ENCODE data around the gene MGST2. TPM values are rescaled to one million over a fixed set of nuclear protein-coding genes. Genes with fewer than 3 reads are reported as not detected.

The MGST2 gene
- total RNA-seq, 6 experiments from 2014 or later: 5.0 to 11.4 (median 5.7) TPM

- H3K27me3 Mint-ChIP-seq (ENCODE audit: insufficient read depth): peaks cover 30% of the 10 kb centered on the region
- DNase-seq: no peak
- H3K27ac Mint-ChIP-seq: no peak overlapping the region
Observed at GRCh38 chr4:139625093-139625455, 40.5 kb upstream of the MGST2 start.

GRCh38 chr4:139625482-139625881, 40.1 kb upstream of the MGST2 start:
- H3K36me3 Mint-ChIP-seq (ENCODE audit: low read depth): no peaks in the 10 kb centered on the region
- no peak overlapping the region for H3K27ac Mint-ChIP-seq
- DNase-seq: no peak
- H3K27me3 Mint-ChIP-seq (ENCODE audit: insufficient read depth): peaks cover 33% of the 10 kb centered on the region
- no peak overlapping the region for H3K4me3 Mint-ChIP-seq
- no peaks in the 10 kb centered on the region for H3K4me1 Mint-ChIP-seq (ENCODE audit: low read depth)
- no peak for TF ChIP-seq CTCF (IDR thresholded peaks at IDR 0.05)
- H3K9me3 Mint-ChIP-seq: no peaks in the 10 kb centered on the region

More at GRCh38 chr4:139625093-139625455, 40.5 kb upstream of the MGST2 start:
- H3K36me3 Mint-ChIP-seq (ENCODE audit: low read depth): no peaks in the 10 kb centered on the region
- H3K9me3 Mint-ChIP-seq: no peaks in the 10 kb centered on the region
- TF ChIP-seq CTCF (IDR thresholded peaks at IDR 0.05): no peak
- H3K4me3 Mint-ChIP-seq: no peak overlapping the region
- H3K4me1 Mint-ChIP-seq (ENCODE audit: low read depth): no peaks in the 10 kb centered on the region

GRCh38 chr4:139628184-139629012, 37.2 kb upstream of the MGST2 start:
- Mint-ChIP-seq H3K27ac (no peak overlapping the region), H3K4me3 (no peak overlapping the region), H3K27me3 (ENCODE audit: insufficient read depth) (peaks cover 41% of the 10 kb centered on the region), H3K9me3 (no peaks in the 10 kb centered on the region), H3K36me3 (ENCODE audit: low read depth) (no peaks in the 10 kb centered on the region), H3K4me1 (ENCODE audit: low read depth) (peaks cover under 1% of the 10 kb centered on the region; the same call in 1 of the 2 replicates)
- DNase-seq: no peak
- TF ChIP-seq CTCF (IDR thresholded peaks at IDR 0.05): no peak

GRCh38 chr4:139629436-139630125, 36.0 kb upstream of the MGST2 start:
- no peaks in the 10 kb centered on the region for H3K9me3 Mint-ChIP-seq
- no peak overlapping the region for H3K27ac Mint-ChIP-seq
- TF ChIP-seq CTCF (IDR thresholded peaks at IDR 0.05): no peak
- peaks cover 5% of the 10 kb centered on the region; the same call in 1 of the 2 replicates for H3K4me1 Mint-ChIP-seq (ENCODE audit: low read depth)
- DNase-seq: no peak
- no peaks in the 10 kb centered on the region for H3K36me3 Mint-ChIP-seq (ENCODE audit: low read depth)
- H3K4me3 Mint-ChIP-seq: no peak overlapping the region
- peaks cover 40% of the 10 kb centered on the region for H3K27me3 Mint-ChIP-seq (ENCODE audit: insufficient read depth)

- peaks cover 36% of the 10 kb centered on the region for H3K27me3 Mint-ChIP-seq (ENCODE audit: insufficient read depth)
- peaks cover 5% of the 10 kb centered on the region; the same call in 1 of the 2 replicates for H3K4me1 Mint-ChIP-seq (ENCODE audit: low read depth)
- H3K9me3 Mint-ChIP-seq: no peaks in the 10 kb centered on the region
- H3K4me3 Mint-ChIP-seq: no peak overlapping the region
- H3K36me3 Mint-ChIP-seq (ENCODE audit: low read depth): no peaks in the 10 kb centered on the region
- DNase-seq: no peak
- no peak overlapping the region for H3K27ac Mint-ChIP-seq
- TF ChIP-seq CTCF (IDR thresholded peaks at IDR 0.05): no peak
Observed at GRCh38 chr4:139630126-139630495, 35.5 kb upstream of the MGST2 start.
